ENCODE measurements around the gene NUDT21. TPM values are rescaled to one million over a fixed set of nuclear protein-coding genes. Genes with fewer than 3 reads are reported as not detected.

Gene NUDT21
- total RNA-seq, 1 experiment from 2014 or later: 218 TPM

DNA sequence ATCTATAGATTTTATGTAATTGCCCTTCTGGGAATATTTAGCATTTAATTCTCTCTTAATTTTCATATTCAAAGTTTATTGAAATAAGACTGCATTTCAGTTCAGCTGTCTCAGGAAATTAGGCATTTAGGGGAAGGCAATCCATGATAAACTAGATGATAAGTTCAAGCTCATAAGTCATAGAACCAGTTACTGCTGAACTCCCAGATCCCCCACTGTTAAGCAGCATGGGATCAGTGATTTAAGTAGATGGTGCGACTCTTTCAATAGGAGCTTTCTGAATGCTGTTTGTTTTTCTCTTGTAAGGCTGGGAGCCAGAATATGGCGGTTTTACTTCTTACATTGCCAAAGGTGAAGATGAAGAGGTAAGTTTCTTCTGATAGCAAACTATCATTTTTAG is 24.1 kb upstream of the NUDT21 start:
- ChIA-PET POLR2A (no interaction called here), CTCF (interaction anchor here (1.3 kb wide), 1 partner anchor 39 kb away, joined by 3 read pairs; no protein-coding TSS in a partner anchor), RAD21 (ENCODE audit: low non-redundant PET in 1 of 2, low total read pairs in 2 of 2, uncharacterized antibody in 2 of 2, unreplicated experiment in 2 of 2) (no interaction called here)
- BruUV-seq (replicated peaks): no TSS peak
- no peak for DNase-seq (ENCODE audit: low read depth, low spot score)
- H4K20me1 ChIP-seq (ENCODE audit: insufficient read depth): no peaks in the 10 kb centered on the region
- H3K27me3 ChIP-seq (ENCODE audit: insufficient read depth, low read length): no peaks in the 10 kb centered on the region
- H3K4me3 ChIP-seq (replicated peaks in 1 of 2; ENCODE audit: low read depth in 1 of 2, low read length in 2 of 2): no peak overlapping the region
- H3K9me2 ChIP-seq (ENCODE audit: insufficient read depth): no peaks in the 10 kb centered on the region
- no peak overlapping the region for H3K27ac ChIP-seq (ENCODE audit: low read depth, low read length)
- no peak overlapping the region for H3K4me2 ChIP-seq (ENCODE audit: low read length)
- intact Hi-C loops (cut with micrococcal nuclease): no loop called here
- H3K36me3 ChIP-seq (ENCODE audit: control insufficient read depth in 1 of 2, insufficient read depth in 2 of 2, low read length in 2 of 2): peaks cover 37 to 57% of the 10 kb centered on the region in 2 experiments
- ATAC-seq: no peak
- no peak overlapping the region for H2AFZ ChIP-seq (ENCODE audit: low read depth, low read length, poor library complexity, severe bottlenecking)
- no peak for TF ChIP-seq SP1 (IDR thresholded peaks at IDR 0.05; ENCODE audit: low read depth)
- no peak for TF ChIP-seq JUND (IDR thresholded peaks at IDR 0.05)
- TF ChIP-seq, protein P1, sequence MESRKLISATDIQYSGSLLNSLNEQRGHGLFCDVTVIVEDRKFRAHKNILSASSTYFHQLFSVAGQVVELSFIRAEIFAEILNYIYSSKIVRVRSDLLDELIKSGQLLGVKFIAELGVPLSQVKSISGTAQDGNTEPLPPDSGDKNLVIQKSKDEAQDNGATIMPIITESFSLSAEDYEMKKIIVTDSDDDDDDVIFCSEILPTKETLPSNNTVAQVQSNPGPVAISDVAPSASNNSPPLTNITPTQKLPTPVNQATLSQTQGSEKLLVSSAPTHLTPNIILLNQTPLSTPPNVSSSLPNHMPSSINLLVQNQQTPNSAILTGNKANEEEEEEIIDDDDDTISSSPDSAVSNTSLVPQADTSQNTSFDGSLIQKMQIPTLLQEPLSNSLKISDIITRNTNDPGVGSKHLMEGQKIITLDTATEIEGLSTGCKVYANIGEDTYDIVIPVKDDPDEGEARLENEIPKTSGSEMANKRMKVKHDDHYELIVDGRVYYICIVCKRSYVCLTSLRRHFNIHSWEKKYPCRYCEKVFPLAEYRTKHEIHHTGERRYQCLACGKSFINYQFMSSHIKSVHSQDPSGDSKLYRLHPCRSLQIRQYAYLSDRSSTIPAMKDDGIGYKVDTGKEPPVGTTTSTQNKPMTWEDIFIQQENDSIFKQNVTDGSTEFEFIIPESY (IDR thresholded peaks at IDR 0.05; ENCODE audit: extremely low read depth, insufficient replicate concordance, low read length): no peak
- TF ChIP-seq EZH2phosphoT487 (IDR thresholded peaks at IDR 0.05; ENCODE audit: borderline replicate concordance): no peak
- no peak for TF ChIP-seq ZFX (IDR thresholded peaks at IDR 0.05)
- no peak for TF ChIP-seq CBX3 (IDR thresholded peaks at IDR 0.05; ENCODE audit: low read depth)
- TF ChIP-seq RAD21 (IDR thresholded peaks at IDR 0.05; ENCODE audit: low read depth): no peak
- TF ChIP-seq CEBPB (IDR thresholded peaks at IDR 0.05; ENCODE audit: low read depth): no peak
- TF ChIP-seq, protein P2, sequence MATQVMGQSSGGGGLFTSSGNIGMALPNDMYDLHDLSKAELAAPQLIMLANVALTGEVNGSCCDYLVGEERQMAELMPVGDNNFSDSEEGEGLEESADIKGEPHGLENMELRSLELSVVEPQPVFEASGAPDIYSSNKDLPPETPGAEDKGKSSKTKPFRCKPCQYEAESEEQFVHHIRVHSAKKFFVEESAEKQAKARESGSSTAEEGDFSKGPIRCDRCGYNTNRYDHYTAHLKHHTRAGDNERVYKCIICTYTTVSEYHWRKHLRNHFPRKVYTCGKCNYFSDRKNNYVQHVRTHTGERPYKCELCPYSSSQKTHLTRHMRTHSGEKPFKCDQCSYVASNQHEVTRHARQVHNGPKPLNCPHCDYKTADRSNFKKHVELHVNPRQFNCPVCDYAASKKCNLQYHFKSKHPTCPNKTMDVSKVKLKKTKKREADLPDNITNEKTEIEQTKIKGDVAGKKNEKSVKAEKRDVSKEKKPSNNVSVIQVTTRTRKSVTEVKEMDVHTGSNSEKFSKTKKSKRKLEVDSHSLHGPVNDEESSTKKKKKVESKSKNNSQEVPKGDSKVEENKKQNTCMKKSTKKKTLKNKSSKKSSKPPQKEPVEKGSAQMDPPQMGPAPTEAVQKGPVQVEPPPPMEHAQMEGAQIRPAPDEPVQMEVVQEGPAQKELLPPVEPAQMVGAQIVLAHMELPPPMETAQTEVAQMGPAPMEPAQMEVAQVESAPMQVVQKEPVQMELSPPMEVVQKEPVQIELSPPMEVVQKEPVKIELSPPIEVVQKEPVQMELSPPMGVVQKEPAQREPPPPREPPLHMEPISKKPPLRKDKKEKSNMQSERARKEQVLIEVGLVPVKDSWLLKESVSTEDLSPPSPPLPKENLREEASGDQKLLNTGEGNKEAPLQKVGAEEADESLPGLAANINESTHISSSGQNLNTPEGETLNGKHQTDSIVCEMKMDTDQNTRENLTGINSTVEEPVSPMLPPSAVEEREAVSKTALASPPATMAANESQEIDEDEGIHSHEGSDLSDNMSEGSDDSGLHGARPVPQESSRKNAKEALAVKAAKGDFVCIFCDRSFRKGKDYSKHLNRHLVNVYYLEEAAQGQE (IDR thresholded peaks at IDR 0.05; ENCODE audit: low read depth): no peak
- no peak for TF ChIP-seq TCF7L2 (IDR thresholded peaks at IDR 0.05; ENCODE audit: borderline replicate concordance, extremely low read depth, insufficient read depth, insufficient read length)
- TF ChIP-seq, protein P3, sequence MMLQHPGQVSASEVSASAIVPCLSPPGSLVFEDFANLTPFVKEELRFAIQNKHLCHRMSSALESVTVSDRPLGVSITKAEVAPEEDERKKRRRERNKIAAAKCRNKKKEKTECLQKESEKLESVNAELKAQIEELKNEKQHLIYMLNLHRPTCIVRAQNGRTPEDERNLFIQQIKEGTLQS (IDR thresholded peaks at IDR 0.05): no peak
- no peak for TF ChIP-seq FOSL1 (IDR thresholded peaks at IDR 0.05; ENCODE audit: low read depth)
- TF ChIP-seq, protein P4, sequence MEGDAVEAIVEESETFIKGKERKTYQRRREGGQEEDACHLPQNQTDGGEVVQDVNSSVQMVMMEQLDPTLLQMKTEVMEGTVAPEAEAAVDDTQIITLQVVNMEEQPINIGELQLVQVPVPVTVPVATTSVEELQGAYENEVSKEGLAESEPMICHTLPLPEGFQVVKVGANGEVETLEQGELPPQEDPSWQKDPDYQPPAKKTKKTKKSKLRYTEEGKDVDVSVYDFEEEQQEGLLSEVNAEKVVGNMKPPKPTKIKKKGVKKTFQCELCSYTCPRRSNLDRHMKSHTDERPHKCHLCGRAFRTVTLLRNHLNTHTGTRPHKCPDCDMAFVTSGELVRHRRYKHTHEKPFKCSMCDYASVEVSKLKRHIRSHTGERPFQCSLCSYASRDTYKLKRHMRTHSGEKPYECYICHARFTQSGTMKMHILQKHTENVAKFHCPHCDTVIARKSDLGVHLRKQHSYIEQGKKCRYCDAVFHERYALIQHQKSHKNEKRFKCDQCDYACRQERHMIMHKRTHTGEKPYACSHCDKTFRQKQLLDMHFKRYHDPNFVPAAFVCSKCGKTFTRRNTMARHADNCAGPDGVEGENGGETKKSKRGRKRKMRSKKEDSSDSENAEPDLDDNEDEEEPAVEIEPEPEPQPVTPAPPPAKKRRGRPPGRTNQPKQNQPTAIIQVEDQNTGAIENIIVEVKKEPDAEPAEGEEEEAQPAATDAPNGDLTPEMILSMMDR (IDR thresholded peaks at IDR 0.05 in 2 of 3, conservative IDR thresholded peaks at IDR 0.05 in 1 of 3; ENCODE audit: borderline replicate concordance in 1 of 3, insufficient read depth in 1 of 3, low read depth in 2 of 3, low read length in 2 of 3): no peak
- TF ChIP-seq SIN3A (IDR thresholded peaks at IDR 0.05; ENCODE audit: low read depth): no peak
- TF ChIP-seq, protein P5, sequence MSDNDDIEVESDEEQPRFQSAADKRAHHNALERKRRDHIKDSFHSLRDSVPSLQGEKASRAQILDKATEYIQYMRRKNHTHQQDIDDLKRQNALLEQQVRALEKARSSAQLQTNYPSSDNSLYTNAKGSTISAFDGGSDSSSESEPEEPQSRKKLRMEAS (IDR thresholded peaks at IDR 0.05): no peak
- no peak for TF ChIP-seq EZH2 (IDR thresholded peaks at IDR 0.05)
- no peak for TF ChIP-seq POLR2AphosphoS5 (IDR thresholded peaks at IDR 0.05; ENCODE audit: low read depth, low read length)
- H3K9me3 ChIP-seq (ENCODE audit: control insufficient read depth in 1 of 2, insufficient read depth in 1 of 2, low read depth in 1 of 2, low read length in 2 of 2): no peaks in the 10 kb centered on the region
- no peak overlapping the region for H3K9ac ChIP-seq (ENCODE audit: low read length)
- H3K79me2 ChIP-seq (ENCODE audit: insufficient read depth, low read length): no peaks in the 10 kb centered on the region
- peaks cover 2 to 19% of the 10 kb centered on the region in 2 experiments; a peak in 2 of 4 replicates for H3K4me1 ChIP-seq (ENCODE audit: control insufficient read depth in 1 of 2, insufficient read depth in 2 of 2, low read length in 2 of 2)

All from HCT116 (cell line).